Sigmoid colon (tissue), 7 donors: ENCODE data around the gene SNX33. TPM values are rescaled to one million over a fixed set of nuclear protein-coding genes. Genes with fewer than 3 reads are reported as not detected.
"Not testable (repeated sequence)": the region's sequence is repeated elsewhere in the genome, so short reads cannot be mapped to it uniquely, and the experiment has no call there.

Experiments
- DNase-seq: peaks from one replicate; pipeline ENCODE4 v3.0.0-alpha.2; 2019
- H3K27ac ChIP-seq, 4 donors: fragments of 200-600 bp; sonication (generic); one replicate each; pipeline ENCODE4 v1.5.1; 2016 to 2019; ENCODE audit warnings: mild to moderate bottlenecking in 1 of 4
- H3K27me3 ChIP-seq, 3 donors: fragments of 200-600 bp; sonication (generic); one replicate each; pipeline ENCODE4 v1.5.1; 2019; ENCODE audit warnings: mild to moderate bottlenecking in 1 of 3
- H3K36me3 ChIP-seq, 4 donors: fragments of 200-600 bp; sonication (generic); one replicate each; pipeline ENCODE4 v1.5.1; 2016 to 2019
- H3K4me1 ChIP-seq, 4 donors: fragments of 200-600 bp; sonication (generic); one replicate each; pipeline ENCODE4 v1.5.1; 2017 to 2019
- H3K4me3 ChIP-seq, 4 donors: fragments of 200-600 bp; sonication (generic); one replicate each; pipeline ENCODE4 v1.5.1; 2017 to 2019; ENCODE audit warnings: mild to moderate bottlenecking in 2 of 4, moderate library complexity in 1 of 4
- H3K9me3 ChIP-seq, 4 donors: fragments of 200-600 bp in 3 of 4; sonication (generic) in 3 of 4; one replicate each; pipeline versions ENCODE4 v1.5.1 to v1.6.1; 2013 to 2019
- CTCF ChIP-seq, 4 experiments: fragments of 450-650 bp in 3 of 4; fragments of 200-600 bp in 1 of 4; IDR thresholded peaks; one replicate each; pipeline ENCODE4 v1.5.1; 2016 to 2019; ENCODE audit warnings: antibody characterized with exemption in 4 of 4, mild to moderate bottlenecking in 3 of 4, moderate library complexity in 2 of 4
- EP300 ChIP-seq, 4 donors: sonication (generic); formaldehyde crosslinking; IDR thresholded peaks; one replicate each; pipeline ENCODE4 v1.6.1; 2017; ENCODE audit warnings: antibody characterized with exemption in 4 of 4
- POLR2A ChIP-seq, 2 donors: fragments of 450-650 bp; IDR thresholded peaks; one replicate each; pipeline ENCODE4 v1.6.1; 2016; ENCODE audit warnings: antibody characterized with exemption in 2 of 2, mild to moderate bottlenecking in 2 of 2, moderate library complexity in 2 of 2
- POLR2AphosphoS5 ChIP-seq, 4 donors: sonication (generic); formaldehyde crosslinking; IDR thresholded peaks; one replicate each; pipeline ENCODE4 v1.6.1; 2017; ENCODE audit warnings: antibody characterized with exemption in 4 of 4
- WGBS, 2 donors: extraction: QIAGEN DNeasy Blood & Tissue Kit; methylation state at CpG; one replicate each; pipeline ENCODE4 v1.1.7; 2013; 5-methylcytosine and 5-hydroxymethylcytosine counted together
- intact Hi-C: fragments of 100-400 bp; cut with DNase I; formaldehyde crosslinking; loops from one replicate; pipeline ENCODE4 v1.15.1; 2023
- polyA plus RNA-seq, 3 donors: library from polyadenylated mRNA; stranded (reverse); fragments of 200-250 nt; gene quantifications; one replicate each; pipeline ENCODE4 v1.2.3, GENCODE V29; 2013
- total RNA-seq, 4 donors: library from RNA; depleted of rRNA; stranded (reverse); fragments of >200 nt; gene quantifications; one replicate each; pipeline ENCODE4 v1.1.0, GENCODE V29; 2016
- donor health status: healthy with polysubstance abuse.
- donor health status: Bipolar disorder and iron deficiency.
- donor health status: healthy.

Gene SNX33
- total and polyA plus RNA-seq, 7 donors = 9.0 to 32.7 (median 20.9) TPM

- Histone ChIP-seq H3K9me3 (no peaks in the 10 kb centered on the region), H3K27ac (peak overlapping the region; percentile 85 to 96 (median 90)), H3K27me3 (no peaks in the 10 kb centered on the region), H3K4me1 (peaks cover 0 to 66% (median 66%) of the 10 kb centered on the region in 4 donors), H3K4me3 (no peak overlapping the region), H3K36me3 (no peaks in the 10 kb centered on the region)
- WGBS, 2 donors = 74 to 79% methylated on average over 2 of the region's 2 CpGs
- intact Hi-C loops = no loop called here
- DNase-seq = no peak
- TF ChIP-seq EP300 (IDR thresholded peaks at IDR 0.05) (no peak), POLR2A (IDR thresholded peaks at IDR 0.05) (no peak), CTCF (IDR thresholded peaks at IDR 0.05) (no peak), POLR2AphosphoS5 (IDR thresholded peaks at IDR 0.05) (no peak)
Measured at GRCh38 chr15:75706682-75706954, 58.9 kb downstream of the SNX33 start.

- peak; percentile 97 for DNase-seq
- TF ChIP-seq EP300 (IDR thresholded peaks at IDR 0.05) (peak; percentile 89 to 97 (median 92)), POLR2AphosphoS5 (IDR thresholded peaks at IDR 0.05) (peak; percentile 89 to 94 (median 92)), POLR2A (IDR thresholded peaks at IDR 0.05) (peak; percentile 52 to 78)
- WGBS, 2 donors = 62 to 69% methylated on average over 13 of the region's 15 CpGs
- peaks cover 0 to 71% (median 64%) of the 10 kb centered on the region in 4 donors for H3K4me1 ChIP-seq
- H3K36me3 ChIP-seq, intact Hi-C loops, H3K27me3 ChIP-seq, H3K9me3 ChIP-seq: not testable (repeated sequence)
- peak overlapping the region; percentile 85 to 97 (median 93) for H3K27ac ChIP-seq
- H3K4me3 ChIP-seq = peak overlapping the region; percentile 3 to 46 (median 44)
Measured at GRCh38 chr15:75709458-75709857, 61.7 kb downstream of the SNX33 start.

GRCh38 chr15:75710874-75711273 is 63.2 kb downstream of the SNX33 start:
- Histone ChIP-seq H3K4me1 (peaks cover 0 to 68% (median 54%) of the 10 kb centered on the region in 4 donors), H3K4me3 (peak overlapping the region in 3 of 4 donors; percentile 43 to 46 (median 45)), H3K27ac (peak overlapping the region; percentile 85 to 97 (median 93))
- H3K27me3 ChIP-seq, intact Hi-C loops, H3K9me3 ChIP-seq, H3K36me3 ChIP-seq, DNase-seq: not testable (repeated sequence)
- 91% methylated on average over 5 of the region's 5 CpGs for WGBS, 2 donors

- DNase-seq, H3K27me3 ChIP-seq, intact Hi-C loops, H3K36me3 ChIP-seq, H3K9me3 ChIP-seq: not testable (repeated sequence)
- Histone ChIP-seq H3K4me3 (peak overlapping the region; percentile 63 to 96 (median 84)), H3K4me1 (peaks cover 0 to 63% (median 49%) of the 10 kb centered on the region in 4 donors), H3K27ac (peak overlapping the region; percentile 94 to 100 (median 96))
- peak in 3 of 4 donors; percentile 54 to 66 (median 59) for TF ChIP-seq POLR2AphosphoS5 (IDR thresholded peaks at IDR 0.05)
- 70 to 80% methylated on average over 7 of the region's 7 CpGs for WGBS, 2 donors
Measured at GRCh38 chr15:75711495-75711894, 63.8 kb downstream of the SNX33 start.

Other genes with a start within 250 kb of the SNX33 start
- gene SIN3A, start 196.2 kb upstream of the SNX33 start, total RNA-seq = 10 to 100 TPM; 34.6 to 41.8 (median 39.3) TPM
- gene SIN3A, start 196.2 kb upstream of the SNX33 start, polyA plus RNA-seq = 10 to 100 TPM in 1 of 3 donors, 1 to 10 TPM in 2; 7.9 to 24.2 (median 9.0) TPM
- gene PTPN9, start 68.6 kb upstream of the SNX33 start, total RNA-seq = 10 to 100 TPM; 12.2 to 21.0 (median 17.2) TPM
- 10 to 100 TPM; 19.2 to 23.1 (median 19.8) TPM for gene PTPN9, start 68.6 kb upstream of the SNX33 start, polyA plus RNA-seq
- gene SNUPN, start 22.2 kb upstream of the SNX33 start, total RNA-seq = 10 to 100 TPM; 15.3 to 28.6 (median 21.9) TPM
- 10 to 100 TPM; 20.4 to 25.0 (median 20.8) TPM for gene SNUPN, start 22.2 kb upstream of the SNX33 start, polyA plus RNA-seq
- 100 to 1,000 TPM in 1 of 4 donors, 10 to 100 TPM in 3; 55.4 to 117 (median 84.3) TPM for gene IMP3, start 7.7 kb upstream of the SNX33 start, total RNA-seq
- 10 to 100 TPM; 58.3 to 94.1 (median 62.0) TPM for gene IMP3, start 7.7 kb upstream of the SNX33 start, polyA plus RNA-seq
- 100 to 1,000 TPM in 2 of 4 donors, 10 to 100 TPM in 2; 45.7 to 151 (median 93.9) TPM for gene CSPG4, start 64.9 kb downstream of the SNX33 start, total RNA-seq
- 1 to 10 TPM in 1 of 3 donors, under 1 TPM in 2; 0.23 to 8.4 (median 0.60) TPM for gene CSPG4, start 64.9 kb downstream of the SNX33 start, polyA plus RNA-seq
- 100 to 1,000 TPM in 1 of 4 donors, 10 to 100 TPM in 3; 69.5 to 101 (median 97.9) TPM for gene UBE2Q2, start 195.5 kb downstream of the SNX33 start, total RNA-seq
- gene UBE2Q2, start 195.5 kb downstream of the SNX33 start, polyA plus RNA-seq = 10 to 100 TPM; 16.9 to 29.4 (median 18.0) TPM